ENCODE measurements around the gene PTPN22.

PTPN22 gene

GRCh38 chr1:113788802-113789201 is 82.7 kb downstream of the PTPN22 start:
- H3K4me3 ChIP-seq (ENCODE audit: low read depth, low read length), result no peak overlapping the region
- DNase-seq (ENCODE audit: low read depth), result no peak
- TF ChIP-seq, protein P1, sequence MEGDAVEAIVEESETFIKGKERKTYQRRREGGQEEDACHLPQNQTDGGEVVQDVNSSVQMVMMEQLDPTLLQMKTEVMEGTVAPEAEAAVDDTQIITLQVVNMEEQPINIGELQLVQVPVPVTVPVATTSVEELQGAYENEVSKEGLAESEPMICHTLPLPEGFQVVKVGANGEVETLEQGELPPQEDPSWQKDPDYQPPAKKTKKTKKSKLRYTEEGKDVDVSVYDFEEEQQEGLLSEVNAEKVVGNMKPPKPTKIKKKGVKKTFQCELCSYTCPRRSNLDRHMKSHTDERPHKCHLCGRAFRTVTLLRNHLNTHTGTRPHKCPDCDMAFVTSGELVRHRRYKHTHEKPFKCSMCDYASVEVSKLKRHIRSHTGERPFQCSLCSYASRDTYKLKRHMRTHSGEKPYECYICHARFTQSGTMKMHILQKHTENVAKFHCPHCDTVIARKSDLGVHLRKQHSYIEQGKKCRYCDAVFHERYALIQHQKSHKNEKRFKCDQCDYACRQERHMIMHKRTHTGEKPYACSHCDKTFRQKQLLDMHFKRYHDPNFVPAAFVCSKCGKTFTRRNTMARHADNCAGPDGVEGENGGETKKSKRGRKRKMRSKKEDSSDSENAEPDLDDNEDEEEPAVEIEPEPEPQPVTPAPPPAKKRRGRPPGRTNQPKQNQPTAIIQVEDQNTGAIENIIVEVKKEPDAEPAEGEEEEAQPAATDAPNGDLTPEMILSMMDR (IDR thresholded peaks at IDR 0.05; ENCODE audit: low read depth, low read length, missing control alignments), result no peak

GRCh38 chr1:113787663-113788062 is 83.8 kb downstream of the PTPN22 start:
- H3K4me3 ChIP-seq (ENCODE audit: low read depth, low read length), result no peak overlapping the region
- DNase-seq (ENCODE audit: low read depth), result no peak
- TF ChIP-seq, protein P1 (IDR thresholded peaks at IDR 0.05; ENCODE audit: low read depth, low read length, missing control alignments), result no peak

DNA sequence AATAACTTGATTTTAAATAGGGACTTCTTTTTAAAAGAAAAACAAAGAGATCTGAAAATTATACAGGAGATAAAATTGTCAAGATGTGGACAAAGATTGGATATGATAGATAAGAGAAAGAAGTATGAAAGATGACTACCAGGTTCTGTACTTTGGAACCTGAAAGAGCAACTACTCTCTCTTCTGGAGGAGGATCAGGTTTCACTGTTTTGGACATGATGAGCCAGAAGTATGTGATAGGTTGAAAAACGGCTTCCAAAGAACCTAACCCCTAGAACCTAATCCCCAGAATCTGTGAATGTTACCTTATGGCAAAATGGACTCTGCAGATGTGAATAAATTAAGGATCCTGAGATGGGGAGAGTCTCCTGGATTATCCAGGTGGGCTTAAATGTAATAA is 85.4 kb downstream of the PTPN22 start:
- TF ChIP-seq, protein P1 (IDR thresholded peaks at IDR 0.05; ENCODE audit: low read depth, low read length, missing control alignments), result no peak
- H3K4me3 ChIP-seq (ENCODE audit: low read depth, low read length), result no peak overlapping the region
- no peak for DNase-seq (ENCODE audit: low read depth)

DNA sequence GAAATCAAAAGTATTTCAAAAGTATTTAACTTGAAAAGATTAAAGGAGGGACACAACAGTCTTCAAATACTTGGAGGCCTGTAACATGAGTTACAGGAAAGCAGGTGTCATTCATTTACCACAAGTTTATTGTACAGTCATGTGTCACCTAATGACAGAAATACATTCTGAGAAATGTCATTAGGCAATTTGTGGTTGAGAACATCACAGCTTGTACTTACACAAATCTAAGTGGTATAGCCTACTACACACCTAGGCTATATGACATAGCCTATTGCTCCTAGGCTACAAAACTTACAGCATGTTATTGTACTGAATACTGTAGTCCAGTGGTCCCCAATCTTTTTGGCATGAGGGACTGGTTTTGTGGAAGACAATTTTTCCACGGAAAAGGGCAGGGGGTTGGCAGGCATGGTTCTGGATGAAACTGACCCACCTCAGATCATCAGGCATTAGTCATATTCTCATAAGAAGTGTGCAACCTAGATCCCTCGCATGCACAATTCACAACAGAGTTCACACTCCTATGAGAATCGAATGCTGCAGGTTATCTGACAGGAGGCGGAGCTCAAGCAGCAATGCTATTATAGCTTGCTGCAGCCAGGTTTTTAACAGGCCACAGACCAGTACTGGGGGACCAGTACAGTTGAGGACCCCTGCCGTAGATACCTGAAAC is 87.3 kb downstream of the PTPN22 start:
- H3K4me3 ChIP-seq (ENCODE audit: low read depth, low read length), result no peak overlapping the region; the same call in 1 of the 2 replicates
- peak; percentile 55 for DNase-seq (ENCODE audit: low read depth)
- TF ChIP-seq, protein P1 (IDR thresholded peaks at IDR 0.05; ENCODE audit: low read depth, low read length, missing control alignments), result no peak

GRCh38 chr1:113783254-113784103 is 88.0 kb downstream of the PTPN22 start:
- TF ChIP-seq, protein P1 (IDR thresholded peaks at IDR 0.05; ENCODE audit: low read depth, low read length, missing control alignments), result no peak
- H3K4me3 ChIP-seq (ENCODE audit: low read depth, low read length), result no peak overlapping the region; the same call in 1 of the 2 replicates
- DNase-seq (ENCODE audit: low read depth), result peak; percentile 50

- no peak for DNase-seq (ENCODE audit: low read depth)
- no peak overlapping the region for H3K4me3 ChIP-seq (ENCODE audit: low read depth, low read length)
- TF ChIP-seq, protein P1 (IDR thresholded peaks at IDR 0.05; ENCODE audit: low read depth, low read length, missing control alignments), result no peak
Measured at GRCh38 chr1:113782406-113782805, 89.1 kb downstream of the PTPN22 start.

All from GM12864 (cell line).